B cell (primary cell): ENCODE measurements around the gene ANP32A. TPM values are rescaled to one million over a fixed set of nuclear protein-coding genes. Genes with fewer than 3 reads are reported as not detected.

Experiments
- ATAC-seq: fragments of 200-7000 bp; cut with Tn5 transposase; one replicate; pipeline ENCODE4 v1.10.0; 2021; ENCODE audit warnings: low read depth, mild to moderate bottlenecking, moderate number of reproducible peaks, moderate library complexity
- CTCF ChIA-PET: fragments of 350-600 bp; sonication (Branson Sonifier 250); formaldehyde crosslinking; loops from one replicate; lab custom pipeline; 2021; ENCODE audit warnings: antibody characterized with exemption, inconsistent platforms; lab: Charles Lee
- POLR2A ChIA-PET: fragments of 350-600 bp; sonication (Branson Sonifier 250); formaldehyde crosslinking; loops from one replicate; lab custom pipeline; 2021; ENCODE audit warnings: antibody characterized with exemption; lab: Charles Lee
- DNase-seq: peaks from one replicate; pipeline ENCODE4 v3.0.0; 2013
- H2AFZ ChIP-seq: 2 replicates; pipeline ENCODE4 v1.6.1; 2012; ENCODE audit warnings: mild to moderate bottlenecking, low read depth, low read length; ENCODE audit not compliant: insufficient read depth, poor library complexity, severe bottlenecking
- H3K27ac ChIP-seq, 2 donors: 1 replicate in 1 of 2; 2 replicates in 1 of 2; pipeline ENCODE4 v1.5.1; 2012 to 2013; ENCODE audit warnings: low read length in 2 of 2, mild to moderate bottlenecking in 2 of 2, moderate library complexity in 1 of 2
- H3K27me3 ChIP-seq, 4 experiments: fragments of 200-600 bp in 1 of 4; sonication (generic) in 1 of 4; replicated peaks in 1 of 4; 1 replicate in 2 of 4; 2 replicates in 2 of 4; pipeline versions ENCODE4 v1.6.1 to v1.7.0; 2013 to 2016; ENCODE audit warnings: low read length in 3 of 4, mild to moderate bottlenecking in 2 of 4, mixed read lengths in 1 of 4, moderate library complexity in 1 of 4; ENCODE audit not compliant: insufficient read depth in 4 of 4, control insufficient read depth in 3 of 4; ENCODE audit errors: control extremely low read depth in 1 of 4
- H3K36me3 ChIP-seq, 2 experiments: replicated peaks in 1 of 2; 1 replicate in 1 of 2; 2 replicates in 1 of 2; pipeline versions ENCODE4 v1.6.1 to v1.7.1; 2013; ENCODE audit warnings: low read length in 1 of 2; ENCODE audit not compliant: insufficient read depth in 2 of 2, control insufficient read depth in 1 of 2; ENCODE audit errors: control extremely low read depth in 1 of 2, extremely low read depth in 1 of 2
- H3K4me1 ChIP-seq, 2 donors: fragments of 200-600 bp in 1 of 2; sonication (generic) in 1 of 2; 1 replicate in 1 of 2; 2 replicates in 1 of 2; pipeline versions ENCODE4 v1.5.1 to v1.6.1; 2013 to 2017; ENCODE audit warnings: low read length in 2 of 2; ENCODE audit not compliant: control insufficient read depth in 2 of 2, insufficient read depth in 2 of 2
- H3K4me2 ChIP-seq: replicated peaks from 2 replicates; pipeline ENCODE3; 2012; ENCODE audit warnings: mild to moderate bottlenecking, low read depth, low read length; ENCODE audit not compliant: poor library complexity, severe bottlenecking
- H3K4me3 ChIP-seq, 5 experiments: fragments of 200-600 bp in 1 of 5; sonication (generic) in 1 of 5; 1 replicate in 3 of 5; 2 replicates in 2 of 5; pipeline versions ENCODE4 v1.5.1 to v1.7.0; 2011 to 2016; ENCODE audit warnings: low read length in 4 of 5, mild to moderate bottlenecking in 4 of 5, low read depth in 2 of 5, control low read depth in 1 of 5, moderate library complexity in 1 of 5; ENCODE audit not compliant: insufficient read depth in 1 of 5; ENCODE audit errors: control extremely low read depth in 1 of 5, extremely low read depth in 1 of 5
- H3K79me2 ChIP-seq: fragments of 200-600 bp; sonication (generic); one replicate; pipeline ENCODE4 v1.6.0; 2016; ENCODE audit warnings: low read length; ENCODE audit not compliant: control insufficient read depth, insufficient read depth
- H3K9ac ChIP-seq: fragments of 200-600 bp; sonication (generic); 2 replicates; pipeline ENCODE4 v1.6.1; 2017; ENCODE audit warnings: mild to moderate bottlenecking, low read length, moderate library complexity
- H3K9me3 ChIP-seq, 3 donors: one replicate each; pipeline versions ENCODE4 v1.6.1 to v1.7.1; 2013; ENCODE audit warnings: low read length in 2 of 3; ENCODE audit not compliant: control insufficient read depth in 2 of 3, insufficient read depth in 1 of 3; ENCODE audit errors: control extremely low read depth in 1 of 3
- H4K20me1 ChIP-seq: 2 replicates; pipeline ENCODE4 v1.6.0; 2012; ENCODE audit warnings: mild to moderate bottlenecking, low read length; ENCODE audit not compliant: insufficient read depth, control insufficient read depth, poor library complexity, severe bottlenecking
- H3K27ac Mint-ChIP-seq: one replicate; pipeline ENCODE4 v1.8.0; 2021; ENCODE audit warnings: mixed read lengths
- H3K27me3 Mint-ChIP-seq: one replicate; pipeline ENCODE4 v1.8.0; 2021; ENCODE audit warnings: mixed read lengths
- H3K4me1 Mint-ChIP-seq: one replicate; pipeline ENCODE4 v1.8.0; 2021; ENCODE audit warnings: mixed read lengths
- H3K4me3 Mint-ChIP-seq: one replicate; pipeline ENCODE4 v1.8.0; 2021; ENCODE audit warnings: mixed read lengths
- H3K9me3 Mint-ChIP-seq: one replicate; pipeline ENCODE4 v1.8.0; 2022; ENCODE audit warnings: mixed read lengths; ENCODE audit not compliant: insufficient read depth
- CTCF ChIP-seq: fragments of 200-600 bp; IDR thresholded peaks from one replicate; pipeline ENCODE4 v1.8.0; 2022; ENCODE audit warnings: antibody characterized with exemption, mild to moderate bottlenecking
- EZH2 ChIP-seq: IDR thresholded peaks from 2 replicates; pipeline ENCODE4 v1.6.1; 2012; ENCODE audit warnings: borderline replicate concordance, low read depth, mild to moderate bottlenecking, moderate library complexity, low read length; ENCODE audit not compliant: insufficient read depth, poor library complexity, severe bottlenecking
- WGBS: methylation state at CpG from one replicate; pipeline ENCODE4 v1.1.5; 2013; ENCODE audit warnings: missing lambda C conversion rate; ENCODE audit not compliant: insufficient coverage; 5-methylcytosine and 5-hydroxymethylcytosine counted together
- intact Hi-C: fragments of 100-400 bp; cut with micrococcal nuclease; formaldehyde crosslinking; loops from one replicate; pipeline ENCODE4 v1.10.0; 2022
- polyA plus RNA-seq: library from polyadenylated mRNA; depleted of rRNA; stranded (reverse); fragments of >200 nt; gene quantifications from 2 replicates; pipeline ENCODE4 v1.2.3, GENCODE V29; 2012
- total RNA-seq, 2 donors: library from RNA; stranded (reverse); fragments of 120-200 nt in 1 of 2; gene quantifications; 1 replicate in 1 of 2; 2 replicates in 1 of 2; pipeline versions ENCODE4 v1.2.3 to v1.2.4, GENCODE V29; 2013 to 2022

ANP32A gene
- total and polyA plus RNA-seq, 2 donors (not counting 1 experiment from before 2014, with no cell fraction given) = 26.4 to 163 TPM

- H3K4me2 ChIP-seq = no peak overlapping the region
- H3K4me3 ChIP-seq = no peak overlapping the region
- 98% methylated on average over 5 of the region's 6 CpGs for WGBS
- CTCF ChIA-PET = interaction anchor here (0.9 to 4.0 kb wide), 5 partner anchors 11 to 118 kb away, joined by 3 to 34 read pairs (median 12); no protein-coding TSS in a partner anchor
- peaks cover 93% of the 10 kb centered on the region for H4K20me1 ChIP-seq
- no peak overlapping the region for H3K9ac ChIP-seq
- Mint-ChIP-seq H3K4me3 (no peak overlapping the region), H3K9me3 (no peaks in the 10 kb centered on the region), H3K27ac (no peak overlapping the region), H3K27me3 (no peaks in the 10 kb centered on the region), H3K4me1 (peaks cover 91% of the 10 kb centered on the region)
- intact Hi-C loops = no loop called here
- H3K4me1 ChIP-seq = peaks cover 80 to 98% of the 10 kb centered on the region in 2 donors
- DNase-seq = no peak
- peaks cover 99% of the 10 kb centered on the region for H3K79me2 ChIP-seq
- POLR2A ChIA-PET = interaction anchor here (0.7 kb wide), 1 partner anchor 82 kb away, joined by 3 read pairs; no protein-coding TSS in a partner anchor
- no peak overlapping the region for H2AFZ ChIP-seq
- no peaks in the 10 kb centered on the region for H3K9me3 ChIP-seq
- H3K27ac ChIP-seq = peak overlapping the region in 1 of 2 donors; percentile 74
- TF ChIP-seq CTCF (no peak), EZH2 (no peak)
- no peaks in the 10 kb centered on the region for H3K27me3 ChIP-seq
- no peak for ATAC-seq
- H3K36me3 ChIP-seq = peaks cover 0 to 14% of the 10 kb centered on the region in 2 experiments
Measured at GRCh38 chr15:68793776-68794175, 26.9 kb downstream of the ANP32A start.
